Measurements from ENCODE around the gene CCNE1.

The CCNE1 gene

GRCh38 chr19:29811125-29812079, at the start of gene CCNE1:
Gene CCNE1, plus strand, starts transcription at chr19:29811991. Its CDS starts 565 bp downstream, at chr19:29812556.
- peak; percentile 97 for DNase-seq (ENCODE audit: low spot score)

- no peak for DNase-seq (ENCODE audit: low spot score)
Observed at GRCh38 chr19:29763196-29763595, 48.6 kb upstream of the CCNE1 start.

GRCh38 chr19:29764361-29764760, 47.4 kb upstream of the CCNE1 start:
- no peak for DNase-seq (ENCODE audit: low spot score)

GRCh38 chr19:29766100-29766499, 45.7 kb upstream of the CCNE1 start:
- DNase-seq (ENCODE audit: low spot score) = no peak

GRCh38 chr19:29767039-29767735, 44.6 kb upstream of the CCNE1 start:
- no peak for DNase-seq (ENCODE audit: low spot score)

GRCh38 chr19:29768166-29768565, 43.6 kb upstream of the CCNE1 start:
- DNase-seq (ENCODE audit: low spot score) = no peak

GRCh38 chr19:29769997-29770396, 41.8 kb upstream of the CCNE1 start:
- DNase-seq (ENCODE audit: low spot score) = no peak

GRCh38 chr19:29770648-29771047, 41.1 kb upstream of the CCNE1 start:
- DNase-seq (ENCODE audit: low spot score) = no peak

- peak; percentile 85 for DNase-seq (ENCODE audit: low spot score)
Observed at GRCh38 chr19:29771708-29772414, 39.9 kb upstream of the CCNE1 start.

GRCh38 chr19:29772696-29773095, 39.1 kb upstream of the CCNE1 start:
- DNase-seq (ENCODE audit: low spot score) = no peak

GRCh38 chr19:29773141-29773540, 38.6 kb upstream of the CCNE1 start:
- no peak for DNase-seq (ENCODE audit: low spot score)

- DNase-seq (ENCODE audit: low spot score) = no peak
Observed at GRCh38 chr19:29774126-29774525, 37.7 kb upstream of the CCNE1 start.

- DNase-seq (ENCODE audit: low spot score) = no peak
Observed at GRCh38 chr19:29777781-29778309, 33.9 kb upstream of the CCNE1 start.

GRCh38 chr19:29779921-29780320, 31.9 kb upstream of the CCNE1 start:
- DNase-seq (ENCODE audit: low spot score) = peak; percentile 68

- no peak for DNase-seq (ENCODE audit: low spot score)
Observed at GRCh38 chr19:29781386-29782259, 30.2 kb upstream of the CCNE1 start.

- no peak for DNase-seq (ENCODE audit: low spot score)
Observed at GRCh38 chr19:29782260-29782580, 29.6 kb upstream of the CCNE1 start.

- no peak for DNase-seq (ENCODE audit: low spot score)
Observed at GRCh38 chr19:29783627-29784190, 28.1 kb upstream of the CCNE1 start.

- DNase-seq (ENCODE audit: low spot score) = no peak
Observed at GRCh38 chr19:29784598-29785223, 27.1 kb upstream of the CCNE1 start.

GRCh38 chr19:29785360-29785759, 26.4 kb upstream of the CCNE1 start:
- no peak for DNase-seq (ENCODE audit: low spot score)

- DNase-seq (ENCODE audit: low spot score) = peak; percentile 69
Observed at GRCh38 chr19:29785955-29786589, 25.7 kb upstream of the CCNE1 start.
